ENCODE data around the gene SUSD1. TPM values are rescaled to one million over a fixed set of nuclear protein-coding genes. Genes with fewer than 3 reads are reported as not detected.

The SUSD1 gene
- total and polyA plus RNA-seq, 2 experiments from 2014 or later = 18.5 to 30.5 TPM

- no peaks in the 10 kb centered on the region for H3K4me1 ChIP-seq (ENCODE audit: insufficient read depth)
- DNase-seq (ENCODE audit: low spot score) = no peak
- no peak overlapping the region for H3K4me2 ChIP-seq
- 85% methylated on average over 2 of the region's 2 CpGs for WGBS (ENCODE audit: low lambda C conversion rate, missing lambda C conversion rate)
- H3K27ac ChIP-seq = no peak overlapping the region
- H2AFZ ChIP-seq = no peak overlapping the region
- H3K9me2 ChIP-seq (replicated peaks; ENCODE audit: insufficient read depth) = no peaks in the 10 kb centered on the region
- H3K9me3 ChIP-seq (ENCODE audit: low read depth) = no peaks in the 10 kb centered on the region
- TF ChIP-seq EZH2 (IDR thresholded peaks at IDR 0.05; ENCODE audit: borderline replicate concordance) = no peak
- no peak for TF ChIP-seq EZH2phosphoT487 (IDR thresholded peaks at IDR 0.05; ENCODE audit: low read depth, severe bottlenecking, unreplicated experiment)
- TF ChIP-seq CTCF (IDR thresholded peaks at IDR 0.05; ENCODE audit: poor library complexity) = peak; percentile 62
- no peak overlapping the region for H3K4me3 ChIP-seq
- no peaks in the 10 kb centered on the region for H3K36me3 ChIP-seq (replicated peaks; ENCODE audit: insufficient read depth, low read depth)
- H3K27me3 ChIP-seq = no peaks in the 10 kb centered on the region
- no peaks in the 10 kb centered on the region for H4K20me1 ChIP-seq (ENCODE audit: insufficient read depth, poor library complexity, severe bottlenecking)
- no peaks in the 10 kb centered on the region for H3K79me2 ChIP-seq
Observed at GRCh38 chr9:112086627-112087026, 88.5 kb downstream of the SUSD1 start.

- H3K9me3 ChIP-seq (ENCODE audit: low read depth) = no peaks in the 10 kb centered on the region
- no peaks in the 10 kb centered on the region for H3K79me2 ChIP-seq
- H3K27me3 ChIP-seq = no peaks in the 10 kb centered on the region
- no peak overlapping the region for H3K4me2 ChIP-seq
- no peaks in the 10 kb centered on the region for H3K4me1 ChIP-seq (ENCODE audit: insufficient read depth)
- 90% methylated on average over 2 of the region's 2 CpGs for WGBS (ENCODE audit: low lambda C conversion rate, missing lambda C conversion rate)
- H3K4me3 ChIP-seq = no peak overlapping the region
- no peak for DNase-seq (ENCODE audit: low spot score)
- no peak overlapping the region for H2AFZ ChIP-seq
- no peaks in the 10 kb centered on the region for H3K36me3 ChIP-seq (replicated peaks; ENCODE audit: insufficient read depth, low read depth)
- TF ChIP-seq EZH2phosphoT487 (IDR thresholded peaks at IDR 0.05; ENCODE audit: low read depth, severe bottlenecking, unreplicated experiment) (no peak), EZH2 (IDR thresholded peaks at IDR 0.05; ENCODE audit: borderline replicate concordance) (no peak), CTCF (IDR thresholded peaks at IDR 0.05; ENCODE audit: poor library complexity) (no peak)
- H3K9me2 ChIP-seq (replicated peaks; ENCODE audit: insufficient read depth) = no peaks in the 10 kb centered on the region
- H4K20me1 ChIP-seq (ENCODE audit: insufficient read depth, poor library complexity, severe bottlenecking) = no peaks in the 10 kb centered on the region
- no peak overlapping the region for H3K27ac ChIP-seq
Observed at GRCh38 chr9:112084907-112085306, 90.2 kb downstream of the SUSD1 start.

- no peak overlapping the region for H2AFZ ChIP-seq
- H3K9me3 ChIP-seq (ENCODE audit: low read depth) = no peaks in the 10 kb centered on the region
- no peak overlapping the region for H3K4me3 ChIP-seq
- no peaks in the 10 kb centered on the region for H3K36me3 ChIP-seq (replicated peaks; ENCODE audit: insufficient read depth, low read depth)
- 84% methylated on average over 3 of the region's 3 CpGs for WGBS (ENCODE audit: low lambda C conversion rate, missing lambda C conversion rate)
- no peaks in the 10 kb centered on the region for H3K79me2 ChIP-seq
- no peaks in the 10 kb centered on the region for H4K20me1 ChIP-seq (ENCODE audit: insufficient read depth, poor library complexity, severe bottlenecking)
- no peak for TF ChIP-seq EZH2 (IDR thresholded peaks at IDR 0.05; ENCODE audit: borderline replicate concordance)
- TF ChIP-seq CTCF (IDR thresholded peaks at IDR 0.05; ENCODE audit: poor library complexity) = no peak
- TF ChIP-seq EZH2phosphoT487 (IDR thresholded peaks at IDR 0.05; ENCODE audit: low read depth, severe bottlenecking, unreplicated experiment) = no peak
- no peaks in the 10 kb centered on the region for H3K9me2 ChIP-seq (replicated peaks; ENCODE audit: insufficient read depth)
- H3K27ac ChIP-seq = no peak overlapping the region
- H3K27me3 ChIP-seq = no peaks in the 10 kb centered on the region
- no peak for DNase-seq (ENCODE audit: low spot score)
- H3K4me2 ChIP-seq = no peak overlapping the region
- no peaks in the 10 kb centered on the region for H3K4me1 ChIP-seq (ENCODE audit: insufficient read depth)
Observed at GRCh38 chr9:112084334-112084733, 90.8 kb downstream of the SUSD1 start.
